HepG2 (cell line): ENCODE data around the gene MKS1. TPM values are rescaled to one million over a fixed set of nuclear protein-coding genes. Genes with fewer than 3 reads are reported as not detected.

Experiments
- ATAC-seq: fragments of 200-7000 bp; cut with Tn5 transposase; 3 replicates; pipeline ENCODE4 v1.9.1; 2020; ENCODE audit warnings: mild to moderate bottlenecking, moderate library complexity
- BruUV-seq: library from RNA; stranded (reverse); fragments of 400-500 nt; replicated peaks from 2 replicates; lab custom pipeline; 2021; lab: Mats Ljungman, UMichigan
- CTCF ChIA-PET: fragments of 300-600 bp; formaldehyde crosslinking; extraction: SDS; loops from one replicate; lab custom pipeline; 2021; ENCODE audit warnings: low total read pairs, inconsistent platforms, low intra/inter-chr PET ratio; lab: Yijun Ruan, JAX
- POLR2A ChIA-PET: fragments of 350-600 bp; sonication (Branson Sonifier 250); formaldehyde crosslinking; loops from one replicate; lab custom pipeline; 2020; ENCODE audit warnings: antibody characterized with exemption, inconsistent platforms; lab: Yijun Ruan, JAX
- DNase-seq: peaks from one replicate; pipeline ENCODE4 v3.0.0-alpha.2; 2015; ENCODE audit warnings: low spot score
- FAIRE-seq: peaks from 3 replicates; lab custom pipeline; 2011; peaks lifted over from hg19 to GRCh38; lab: Jason Lieb, UNC
- H2AFZ ChIP-seq: one replicate; pipeline ENCODE4 v1.6.1; 2011; ENCODE audit warnings: low read length, inconsistent platforms
- H3K27ac ChIP-seq: fragments of 300-600 bp; 3 replicates; pipeline ENCODE4 v1.8.0; 2011; ENCODE audit warnings: mixed run types, mild to moderate bottlenecking, mixed read lengths, low read length, inconsistent platforms; ENCODE audit not compliant: insufficient read depth; ENCODE audit errors: extremely low read length
- H3K27me3 ChIP-seq, 2 experiments: fragments of 200-600 bp in 1 of 2; 2 replicates in 1 of 2; 3 replicates in 1 of 2; pipeline versions ENCODE4 v1.6.0 to v1.8.0; 2011; ENCODE audit warnings: low read length in 2 of 2, mild to moderate bottlenecking in 2 of 2, moderate library complexity in 2 of 2, inconsistent platforms in 1 of 2; ENCODE audit not compliant: insufficient read depth in 2 of 2, control insufficient read depth in 1 of 2
- H3K36me3 ChIP-seq, 2 experiments: fragments of 200-600 bp in 1 of 2; replicated peaks in 1 of 2; 2 replicates in 1 of 2; 3 replicates in 1 of 2; pipeline versions ENCODE4 v1.5.1 to v1.8.0; 2011; ENCODE audit warnings: low read length in 2 of 2, inconsistent platforms in 1 of 2; ENCODE audit not compliant: insufficient read depth in 2 of 2, control insufficient read depth in 1 of 2
- H3K4me1 ChIP-seq: 2 replicates; pipeline ENCODE4 v1.5.1; 2012; ENCODE audit warnings: low read length, inconsistent platforms; ENCODE audit not compliant: insufficient read depth
- H3K4me2 ChIP-seq: 2 replicates; pipeline ENCODE4 v1.6.0; 2011; ENCODE audit warnings: low read depth, low read length, inconsistent platforms
- H3K4me3 ChIP-seq, 3 experiments: fragments of 200-600 bp in 1 of 3; sonication (generic), shearing (Covaris generic) in 1 of 3; replicated peaks in 1 of 3; 2 replicates each; pipeline ENCODE4 v1.5.1; 2011 to 2016; ENCODE audit warnings: low read length in 3 of 3, inconsistent platforms in 2 of 3, low read depth in 2 of 3, mild to moderate bottlenecking in 2 of 3, control low read depth in 1 of 3, mixed read lengths in 1 of 3; ENCODE audit not compliant: insufficient read depth in 1 of 3
- H3K79me2 ChIP-seq: one replicate; pipeline ENCODE4 v1.6.1; 2011; ENCODE audit warnings: low read length, inconsistent platforms; ENCODE audit not compliant: insufficient read depth
- H3K9ac ChIP-seq: 2 replicates; pipeline ENCODE4 v1.6.0; 2011; ENCODE audit warnings: mild to moderate bottlenecking, low read depth, low read length, inconsistent platforms; ENCODE audit not compliant: insufficient read depth
- H3K9me3 ChIP-seq: 2 replicates; pipeline ENCODE4 v1.5.1; 2012; ENCODE audit warnings: mild to moderate bottlenecking, low read length
- H4K20me1 ChIP-seq: 2 replicates; pipeline ENCODE4 v1.6.0; 2011; ENCODE audit warnings: inconsistent platforms, mild to moderate bottlenecking, low read length, moderate library complexity; ENCODE audit not compliant: insufficient read depth
- ARNT2 ChIP-seq: sonication (generic); formaldehyde crosslinking; IDR thresholded peaks from 2 replicates; pipeline ENCODE4 v1.8.0; 2022; ENCODE audit warnings: mild to moderate bottlenecking, low read depth, missing genetic modification reagents, moderate library complexity
- ATAD3A ChIP-seq: sonication (generic); formaldehyde crosslinking; IDR thresholded peaks from 2 replicates; pipeline ENCODE4 v1.4.0; 2020; ENCODE audit warnings: missing genetic modification reagents
- ELF3 ChIP-seq: IDR thresholded peaks from 2 replicates; pipeline ENCODE4 v1.6.1; 2016; ENCODE audit warnings: missing genetic modification reagents, missing compliant biosample characterization
- MED13 ChIP-seq: sonication (generic); formaldehyde crosslinking; IDR thresholded peaks from 2 replicates; pipeline ENCODE4 v1.5.0; 2020; ENCODE audit warnings: missing genetic modification reagents
- NCOA1 ChIP-seq: sonication (generic); formaldehyde crosslinking; IDR thresholded peaks from 2 replicates; pipeline ENCODE4 v1.9.0; 2021; ENCODE audit warnings: missing genetic modification reagents
- PHF20 ChIP-seq: sonication (generic); formaldehyde crosslinking; IDR thresholded peaks from 2 replicates; pipeline ENCODE4 v1.5.0; 2020; ENCODE audit warnings: mild to moderate bottlenecking, missing genetic modification reagents
- RCOR2 ChIP-seq: IDR thresholded peaks from 2 replicates; pipeline ENCODE4 v1.6.1; 2016; ENCODE audit warnings: missing biosample characterization, missing genetic modification reagents
- RNF2 ChIP-seq: fragments of 450-650 bp; conservative IDR thresholded peaks from 2 replicates; pipeline ENCODE4 v1.6.1; 2016; ENCODE audit warnings: low read depth
- SP140L ChIP-seq: sonication (generic); formaldehyde crosslinking; IDR thresholded peaks from 2 replicates; pipeline ENCODE4 v1.4.0; 2020; ENCODE audit warnings: missing genetic modification reagents, borderline replicate concordance
- TERF1 ChIP-seq: sonication (generic); formaldehyde crosslinking; IDR thresholded peaks from 2 replicates; pipeline ENCODE4 v1.8.0; 2022; ENCODE audit warnings: mild to moderate bottlenecking, missing genetic modification reagents, moderate library complexity
- ZBTB42 ChIP-seq: sonication (generic); formaldehyde crosslinking; IDR thresholded peaks from 2 replicates; pipeline ENCODE4 v1.5.0; 2020; ENCODE audit warnings: mild to moderate bottlenecking, missing genetic modification reagents
- ZKSCAN5 ChIP-seq: sonication (generic); formaldehyde crosslinking; IDR thresholded peaks from 2 replicates; pipeline ENCODE4 v1.5.1; 2020; ENCODE audit warnings: mild to moderate bottlenecking, missing genetic modification reagents
- ZNF274 ChIP-seq: sonication (generic); formaldehyde crosslinking; IDR thresholded peaks from 2 replicates; pipeline ENCODE4 v1.5.1; 2020; ENCODE audit warnings: mild to moderate bottlenecking, missing genetic modification reagents
- ZNF550 ChIP-seq: sonication (generic); formaldehyde crosslinking; IDR thresholded peaks from 2 replicates; pipeline ENCODE4 v1.4.0; 2020; ENCODE audit warnings: mild to moderate bottlenecking, missing genetic modification reagents, borderline replicate concordance
- ZNF567 ChIP-seq: sonication (generic); formaldehyde crosslinking; IDR thresholded peaks from 2 replicates; pipeline ENCODE4 v1.8.1; 2023; ENCODE audit warnings: mild to moderate bottlenecking, missing genetic modification reagents, borderline replicate concordance
- ZNF569 ChIP-seq: sonication (generic); formaldehyde crosslinking; IDR thresholded peaks from 2 replicates; pipeline ENCODE4 v1.5.0; 2020; ENCODE audit warnings: mild to moderate bottlenecking, missing genetic modification reagents, moderate library complexity, borderline replicate concordance
- ZNF576 ChIP-seq: sonication (generic); formaldehyde crosslinking; IDR thresholded peaks from 2 replicates; pipeline ENCODE4 v1.4.0; 2020; ENCODE audit warnings: mild to moderate bottlenecking, missing genetic modification reagents
- ZNF614 ChIP-seq: IDR thresholded peaks from 2 replicates; pipeline ENCODE4 v1.6.1; 2018; ENCODE audit warnings: missing biosample characterization, missing genetic modification reagents, inconsistent platforms, borderline replicate concordance
- WGBS: methylation state at CpG from one replicate; pipeline ENCODE4 v1.1.6; 2017; ENCODE audit warnings: low lambda C conversion rate; 5-methylcytosine and 5-hydroxymethylcytosine counted together
- in situ Hi-C: cut with HindIII; loops from 2 replicates; pipeline ENCODE4 v1.10.0; 2017; ENCODE audit warnings: low pct_unique_long_range_greater_than_20kb; ENCODE audit not compliant: extremely low pct_ligation_motif_present
- intact Hi-C: fragments of 100-400 bp; cut with micrococcal nuclease; formaldehyde crosslinking; loops from one replicate; pipeline ENCODE4 v1.10.0; 2022; ENCODE audit not compliant: unreplicated experiment
- polyA plus RNA-seq, 8 experiments: library from polyadenylated mRNA; depleted of rRNA in 3 of 8; stranded (reverse) in 7 of 8; unstranded in 1 of 8; fragments of >200 nt; fragmentation: Illumina TruSeq in 4 of 8; extraction: Trizol in 4 of 8; gene quantifications; 2 replicates each; pipeline versions ENCODE4 v1.2.1 to v1.2.3, GENCODE V29; 2011 to 2016; ENCODE audit warnings: low read depth in 4 of 8, missing spikeins in 1 of 8, mixed read lengths in 1 of 8; ENCODE audit not compliant: insufficient read depth in 1 of 8
- total RNA-seq, 5 experiments: library from RNA; depleted of rRNA; stranded (reverse); fragments of >200 nt; fragmentation: Illumina TruSeq; extraction: Trizol; gene quantifications; 2 replicates each; pipeline ENCODE4 v1.2.3, GENCODE V29; 2016; ENCODE audit warnings: low read depth in 1 of 5
- TF ChIP-seq, protein P1 (sequence below): sonication (generic); formaldehyde crosslinking; conservative IDR thresholded peaks from 2 replicates; pipeline ENCODE4 v1.4.0; 2020; ENCODE audit warnings: missing genetic modification reagents
- TF ChIP-seq, protein P2 (sequence below): sonication (generic); formaldehyde crosslinking; IDR thresholded peaks from 2 replicates; pipeline ENCODE4 v1.4.0; 2020; ENCODE audit warnings: missing genetic modification reagents, mild to moderate bottlenecking, borderline replicate concordance

The MKS1 gene
- total and polyA plus RNA-seq, 2 of the 13 experiments (the other 11 are each of a cell fraction or from before 2014, with no cell fraction given) = 16.1 to 26.3 TPM

DNA sequence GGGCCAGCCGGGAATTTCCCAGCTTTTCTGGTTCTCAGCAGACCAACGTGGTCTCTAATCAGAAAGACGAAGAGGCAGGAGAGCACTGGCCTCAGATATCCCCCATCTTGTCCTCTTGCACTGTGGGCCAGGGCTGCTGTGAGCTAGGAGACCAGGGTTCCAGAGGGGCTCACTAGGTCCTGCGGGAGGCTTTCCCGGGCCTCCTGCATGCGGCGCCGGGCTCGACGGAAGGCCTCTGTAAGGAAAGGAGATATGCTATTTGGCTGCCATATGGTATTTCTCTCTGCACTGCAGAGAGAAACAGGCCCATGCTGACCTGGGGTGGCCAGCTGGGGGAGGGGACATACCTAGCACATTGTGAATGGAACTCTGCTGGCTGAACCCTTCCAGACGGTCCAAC is 13.1 kb downstream of the MKS1 start:
- H3K36me3 ChIP-seq = peaks cover 10 to 31% of the 10 kb centered on the region in 2 experiments
- in situ Hi-C loops = no loop called here
- H3K79me2 ChIP-seq = no peaks in the 10 kb centered on the region
- H3K4me3 ChIP-seq = no peak overlapping the region
- no peak overlapping the region for H3K4me2 ChIP-seq
- H2AFZ ChIP-seq = no peak overlapping the region
- no peak overlapping the region for H3K9ac ChIP-seq
- DNase-seq (no peak), ATAC-seq (no peak), FAIRE-seq (no peak)
- intact Hi-C loops = no loop called here
- WGBS = 97% methylated on average over 5 of the region's 11 CpGs
- H3K27me3 ChIP-seq = no peaks in the 10 kb centered on the region
- H4K20me1 ChIP-seq = no peaks in the 10 kb centered on the region
- H3K4me1 ChIP-seq = peaks cover 10% of the 10 kb centered on the region; the same call in 1 of the 2 replicates
- no peak overlapping the region for H3K27ac ChIP-seq
- no TSS peak for BruUV-seq
- TF ChIP-seq ARNT2 (no peak), MED13 (CRISPR knock-in tag) (no peak), SP140L (CRISPR knock-in tag) (no peak), ZNF614 (CRISPR knock-in tag) (no peak), RCOR2 (CRISPR knock-in tag) (no peak), ZBTB42 (CRISPR knock-in tag) (no peak), ZNF569 (CRISPR knock-in tag) (no peak), ZKSCAN5 (CRISPR knock-in tag) (no peak), ZNF567 (CRISPR knock-in tag) (no peak), ZNF550 (CRISPR knock-in tag) (no peak), PHF20 (CRISPR knock-in tag) (no peak), ZNF274 (CRISPR knock-in tag) (no peak), ZNF576 (no peak), RNF2 (no peak), ELF3 (no peak), NCOA1 (CRISPR knock-in tag) (no peak), TERF1 (CRISPR knock-in tag) (no peak), ATAD3A (CRISPR knock-in tag) (no peak)
- TF ChIP-seq, protein P1, sequence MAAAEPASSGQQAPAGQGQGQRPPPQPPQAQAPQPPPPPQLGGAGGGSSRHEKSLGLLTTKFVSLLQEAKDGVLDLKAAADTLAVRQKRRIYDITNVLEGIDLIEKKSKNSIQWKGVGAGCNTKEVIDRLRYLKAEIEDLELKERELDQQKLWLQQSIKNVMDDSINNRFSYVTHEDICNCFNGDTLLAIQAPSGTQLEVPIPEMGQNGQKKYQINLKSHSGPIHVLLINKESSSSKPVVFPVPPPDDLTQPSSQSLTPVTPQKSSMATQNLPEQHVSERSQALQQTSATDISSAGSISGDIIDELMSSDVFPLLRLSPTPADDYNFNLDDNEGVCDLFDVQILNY (CRISPR knock-in tag) = no peak
- TF ChIP-seq, protein P2, sequence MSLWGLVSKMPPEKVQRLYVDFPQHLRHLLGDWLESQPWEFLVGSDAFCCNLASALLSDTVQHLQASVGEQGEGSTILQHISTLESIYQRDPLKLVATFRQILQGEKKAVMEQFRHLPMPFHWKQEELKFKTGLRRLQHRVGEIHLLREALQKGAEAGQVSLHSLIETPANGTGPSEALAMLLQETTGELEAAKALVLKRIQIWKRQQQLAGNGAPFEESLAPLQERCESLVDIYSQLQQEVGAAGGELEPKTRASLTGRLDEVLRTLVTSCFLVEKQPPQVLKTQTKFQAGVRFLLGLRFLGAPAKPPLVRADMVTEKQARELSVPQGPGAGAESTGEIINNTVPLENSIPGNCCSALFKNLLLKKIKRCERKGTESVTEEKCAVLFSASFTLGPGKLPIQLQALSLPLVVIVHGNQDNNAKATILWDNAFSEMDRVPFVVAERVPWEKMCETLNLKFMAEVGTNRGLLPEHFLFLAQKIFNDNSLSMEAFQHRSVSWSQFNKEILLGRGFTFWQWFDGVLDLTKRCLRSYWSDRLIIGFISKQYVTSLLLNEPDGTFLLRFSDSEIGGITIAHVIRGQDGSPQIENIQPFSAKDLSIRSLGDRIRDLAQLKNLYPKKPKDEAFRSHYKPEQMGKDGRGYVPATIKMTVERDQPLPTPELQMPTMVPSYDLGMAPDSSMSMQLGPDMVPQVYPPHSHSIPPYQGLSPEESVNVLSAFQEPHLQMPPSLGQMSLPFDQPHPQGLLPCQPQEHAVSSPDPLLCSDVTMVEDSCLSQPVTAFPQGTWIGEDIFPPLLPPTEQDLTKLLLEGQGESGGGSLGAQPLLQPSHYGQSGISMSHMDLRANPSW (CRISPR knock-in tag) = no peak
- CTCF ChIA-PET = no interaction called here
- POLR2A ChIA-PET = no interaction called here
- no peaks in the 10 kb centered on the region for H3K9me3 ChIP-seq
